ENCODE results near the gene SDR39U1. TPM values are rescaled to one million over a fixed set of nuclear protein-coding genes. Genes with fewer than 3 reads are reported as not detected.

SDR39U1 gene
- total RNA-seq, 4 donors from 2014 or later = 24.5 to 39.7 (median 27.6) TPM

DNA sequence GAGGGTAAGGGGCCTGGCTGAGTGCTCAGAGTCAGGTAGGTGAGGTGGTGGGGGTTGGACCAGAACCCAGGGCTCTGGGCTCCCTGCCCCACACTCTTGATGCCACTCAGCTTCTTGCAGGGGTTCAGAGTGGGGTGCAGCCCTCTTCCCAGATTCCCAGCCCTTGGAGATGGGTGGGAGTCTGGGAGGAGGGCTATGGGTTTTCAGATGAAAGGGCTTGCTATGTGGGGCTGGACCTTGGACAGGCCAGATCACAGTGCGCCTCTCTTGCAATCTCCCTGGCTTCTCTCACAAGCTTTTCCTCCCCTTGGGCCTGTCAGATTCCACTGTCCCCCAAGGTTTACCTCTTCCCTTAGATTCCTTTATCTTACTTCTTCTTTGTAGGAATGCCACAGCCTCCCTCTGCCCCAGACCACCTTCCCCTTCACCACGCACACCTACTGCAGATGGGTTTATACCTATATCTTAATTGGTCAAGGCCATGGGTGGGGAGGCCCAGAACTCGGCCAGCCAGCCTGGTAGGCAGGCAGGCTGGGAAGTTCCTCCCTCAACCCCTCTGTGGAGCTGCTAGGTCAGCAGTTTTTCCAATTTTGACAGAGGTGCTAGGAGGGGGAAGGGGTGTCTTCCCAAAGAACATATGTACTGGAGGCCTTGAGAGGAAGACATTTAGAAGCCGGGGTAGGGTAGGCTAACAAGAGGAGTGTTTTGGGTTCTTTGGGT is 42.4 kb downstream of the SDR39U1 start:
- TF ChIP-seq, protein P1, sequence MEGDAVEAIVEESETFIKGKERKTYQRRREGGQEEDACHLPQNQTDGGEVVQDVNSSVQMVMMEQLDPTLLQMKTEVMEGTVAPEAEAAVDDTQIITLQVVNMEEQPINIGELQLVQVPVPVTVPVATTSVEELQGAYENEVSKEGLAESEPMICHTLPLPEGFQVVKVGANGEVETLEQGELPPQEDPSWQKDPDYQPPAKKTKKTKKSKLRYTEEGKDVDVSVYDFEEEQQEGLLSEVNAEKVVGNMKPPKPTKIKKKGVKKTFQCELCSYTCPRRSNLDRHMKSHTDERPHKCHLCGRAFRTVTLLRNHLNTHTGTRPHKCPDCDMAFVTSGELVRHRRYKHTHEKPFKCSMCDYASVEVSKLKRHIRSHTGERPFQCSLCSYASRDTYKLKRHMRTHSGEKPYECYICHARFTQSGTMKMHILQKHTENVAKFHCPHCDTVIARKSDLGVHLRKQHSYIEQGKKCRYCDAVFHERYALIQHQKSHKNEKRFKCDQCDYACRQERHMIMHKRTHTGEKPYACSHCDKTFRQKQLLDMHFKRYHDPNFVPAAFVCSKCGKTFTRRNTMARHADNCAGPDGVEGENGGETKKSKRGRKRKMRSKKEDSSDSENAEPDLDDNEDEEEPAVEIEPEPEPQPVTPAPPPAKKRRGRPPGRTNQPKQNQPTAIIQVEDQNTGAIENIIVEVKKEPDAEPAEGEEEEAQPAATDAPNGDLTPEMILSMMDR (IDR thresholded peaks at IDR 0.05; ENCODE audit: low read depth) = no peak

DNA sequence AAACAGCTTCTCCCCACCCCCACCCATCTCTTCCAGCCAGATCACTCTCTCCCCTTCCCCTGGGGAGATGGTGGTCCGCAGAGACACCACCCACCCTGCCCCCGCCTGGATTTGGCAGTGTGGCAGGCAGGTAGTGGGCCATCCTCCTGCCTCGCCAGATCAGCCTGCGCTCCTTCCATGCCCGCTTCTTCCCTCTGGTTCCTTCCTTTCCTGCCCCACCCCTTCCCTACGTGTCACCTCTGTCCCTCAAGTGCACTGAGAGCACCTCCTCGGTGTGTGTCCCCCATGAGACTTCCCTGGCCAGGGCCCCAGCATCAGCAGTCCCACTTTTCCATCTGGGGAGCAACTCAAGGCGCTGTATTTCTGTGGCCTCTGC is 43.1 kb downstream of the SDR39U1 start:
- TF ChIP-seq, protein P1 (IDR thresholded peaks at IDR 0.05; ENCODE audit: low read depth) = no peak

DNA sequence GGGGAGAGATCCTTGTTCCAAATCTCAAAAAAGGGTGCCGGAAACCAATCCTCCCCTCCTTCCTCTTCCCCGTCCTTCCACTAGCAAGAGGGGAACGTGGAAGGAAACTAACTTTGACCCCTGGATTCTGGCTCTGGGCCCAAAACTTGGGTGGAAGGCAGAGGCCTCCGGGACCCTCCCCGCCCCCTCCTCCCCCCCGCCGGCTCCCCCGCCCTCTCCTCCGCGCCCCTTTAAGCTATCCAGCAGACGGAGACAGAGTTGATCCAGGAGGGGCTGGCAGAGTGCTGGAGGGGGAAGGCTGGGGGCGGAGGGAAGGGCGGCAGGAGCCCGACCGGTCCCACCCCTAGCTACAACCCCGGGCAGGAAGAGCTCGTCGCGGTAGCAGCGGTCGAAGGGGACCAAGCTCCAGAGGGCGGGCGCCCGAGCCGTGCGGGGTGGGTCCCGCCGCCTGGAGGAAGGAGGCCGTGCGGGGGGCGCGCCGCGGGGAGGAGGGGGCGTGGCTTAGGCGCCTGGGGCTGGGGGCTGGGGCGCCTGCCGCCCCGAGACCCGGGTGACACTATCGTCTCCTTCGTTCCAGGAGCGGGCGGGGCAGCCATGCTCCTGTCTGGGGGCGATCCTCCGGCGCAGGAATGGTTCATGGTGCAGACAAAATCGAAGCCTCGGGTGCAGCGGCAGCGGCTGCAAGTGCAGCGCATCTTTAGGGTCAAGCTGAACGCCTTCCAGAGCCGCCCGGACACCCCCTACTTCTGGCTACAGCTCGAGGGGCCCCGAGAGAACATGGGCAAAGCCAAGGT is 43.7 kb downstream of the SDR39U1 start, which contains the start of gene NYNRIN:
Gene NYNRIN (plus strand): TSS at position 351 of the 794 bp plus-strand sequence. CDS start 244 bp downstream, at position 595.
- TF ChIP-seq, protein P1 (IDR thresholded peaks at IDR 0.05; ENCODE audit: low read depth) = no peak

DNA sequence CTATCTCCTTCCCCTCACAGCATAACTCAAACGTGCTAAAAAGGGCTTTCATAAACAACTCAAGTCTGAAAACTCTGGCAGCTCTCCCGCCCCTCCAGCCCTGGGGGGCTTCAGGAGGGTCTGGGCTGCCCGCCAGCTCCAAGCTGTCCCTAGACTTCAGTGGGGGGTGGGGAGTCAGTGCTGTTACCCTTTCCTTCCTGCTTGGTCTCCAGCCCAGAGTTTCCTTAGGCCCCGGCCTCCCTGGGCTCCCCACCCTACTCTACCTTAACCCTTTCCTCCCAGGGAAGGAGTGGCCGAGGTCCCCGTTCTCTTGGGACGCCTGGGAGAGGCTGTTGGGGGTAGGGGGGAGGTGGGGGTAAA is 44.3 kb downstream of the SDR39U1 start:
- TF ChIP-seq, protein P1 (IDR thresholded peaks at IDR 0.05; ENCODE audit: low read depth) = no peak

DNA sequence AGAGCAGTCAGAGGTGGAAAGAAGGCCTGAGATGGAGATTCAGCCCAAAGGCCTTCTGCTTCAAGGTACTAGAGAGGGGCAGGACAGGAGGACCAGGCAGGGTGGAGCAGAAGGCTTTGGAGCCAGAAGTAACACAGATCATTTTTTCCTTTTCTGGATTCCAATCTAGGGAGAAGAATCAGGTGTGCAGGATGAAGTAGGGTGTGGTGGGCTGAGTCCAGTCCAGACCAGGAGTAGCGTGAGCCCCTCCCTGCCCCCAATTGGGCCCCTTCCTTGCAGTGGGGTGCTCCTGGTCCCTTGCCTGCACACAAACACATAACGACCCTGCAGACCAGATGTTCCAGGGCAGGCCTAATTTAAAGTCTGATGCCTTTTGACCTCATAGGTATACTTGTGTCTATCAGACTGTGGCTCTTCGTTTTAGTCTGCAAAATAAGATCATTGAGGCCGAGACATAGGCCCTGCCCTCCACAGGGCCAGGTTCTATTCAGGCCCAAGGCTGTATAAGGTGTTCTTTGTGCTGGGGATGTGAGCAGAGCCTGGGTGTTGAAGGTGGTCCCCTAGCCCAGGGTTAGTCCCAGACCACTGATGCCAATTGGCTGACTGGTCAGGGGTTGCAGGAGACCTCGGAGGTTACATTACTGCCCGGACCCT is 44.8 kb downstream of the SDR39U1 start:
- TF ChIP-seq, protein P1 (IDR thresholded peaks at IDR 0.05; ENCODE audit: low read depth) = no peak

DNA sequence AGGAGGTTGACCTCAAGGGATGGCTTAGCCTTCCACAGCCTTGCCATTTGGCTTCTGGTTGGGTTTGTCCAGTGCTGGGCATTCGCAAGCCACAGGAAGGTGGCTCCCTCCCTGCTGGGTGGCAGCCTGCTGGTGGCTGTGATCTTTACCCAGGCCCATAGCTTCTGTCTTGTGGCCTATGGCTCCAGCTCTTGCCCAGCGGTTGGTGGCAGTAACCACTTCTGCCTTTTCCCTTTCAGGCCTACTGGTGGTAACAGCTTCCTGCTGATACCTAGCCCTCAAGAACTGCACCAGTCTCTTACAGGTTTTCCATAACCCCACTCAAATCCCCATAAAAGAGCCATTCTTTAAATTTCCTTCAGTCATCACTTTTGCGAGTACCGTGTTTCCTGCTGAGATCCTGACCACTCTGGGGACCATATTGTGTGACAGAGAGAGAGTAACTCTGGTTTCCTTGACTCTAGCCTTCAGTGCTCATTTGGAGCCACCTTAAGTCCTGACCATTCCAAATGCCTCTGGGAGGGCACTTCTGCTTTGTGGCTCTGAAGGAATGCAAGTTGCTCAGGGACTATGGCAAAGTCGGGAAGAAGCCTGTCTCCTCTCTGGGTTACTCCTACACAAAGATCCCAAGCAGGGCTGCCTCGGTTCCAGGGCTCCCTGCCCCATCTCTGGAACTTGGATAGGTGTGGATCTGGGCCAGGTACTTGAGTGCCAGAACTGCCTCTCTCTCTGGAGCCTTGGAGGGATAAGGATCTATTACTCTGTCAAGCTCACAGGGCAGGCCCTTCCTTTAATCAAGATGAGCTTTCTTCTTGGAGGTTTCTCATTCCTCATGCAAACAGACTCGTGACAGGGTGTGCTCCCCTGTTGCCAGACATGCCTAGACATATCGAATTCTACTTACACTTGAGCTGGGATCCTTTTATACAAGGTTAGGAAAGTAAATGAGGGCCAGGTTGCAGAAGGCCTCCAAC is 46.7 kb downstream of the SDR39U1 start:
- TF ChIP-seq, protein P1 (IDR thresholded peaks at IDR 0.05; ENCODE audit: low read depth) = no peak
